ENCODE results near the gene BCL7A.

Gene BCL7A

GRCh38 chr12:122076743-122077495 lies 55.2 kb downstream of the BCL7A start:
- Histone ChIP-seq H3K27ac (ENCODE audit: low read depth, low read length) (no peak overlapping the region), H3K4me3 (ENCODE audit: low read depth in 1 of 2, low read length in 2 of 2) (peak overlapping the region in 1 of 2 donors; percentile 25), H3K36me3 (ENCODE audit: control insufficient read depth in 1 of 2, insufficient read depth in 2 of 2, low read length in 2 of 2) (no peaks in the 10 kb centered on the region), H3K4me1 (ENCODE audit: control insufficient read depth in 1 of 2, insufficient read depth in 2 of 2, low read length in 2 of 2) (peaks cover 25 to 31% of the 10 kb centered on the region in 2 donors), H3K9ac (ENCODE audit: low read depth in 1 of 2, low read length in 2 of 2) (no peak overlapping the region), H3K9me3 (ENCODE audit: control insufficient read depth in 1 of 2, low read length in 2 of 2) (no peaks in the 10 kb centered on the region), H3K27me3 (ENCODE audit: control insufficient read depth in 1 of 2, insufficient read depth in 2 of 2, low read length in 2 of 2) (no peaks in the 10 kb centered on the region)

GRCh38 chr12:122078141-122079032 lies 56.7 kb downstream of the BCL7A start, which contains the start of gene MLXIP:
MLXIP (plus strand) TSS chr12:122078756; CDS start chr12:122078854, 98 bp downstream.
- no peaks in the 10 kb centered on the region for H3K9me3 ChIP-seq (ENCODE audit: control insufficient read depth in 1 of 2, low read length in 2 of 2)
- H3K4me1 ChIP-seq (ENCODE audit: control insufficient read depth in 1 of 2, insufficient read depth in 2 of 2, low read length in 2 of 2), result peaks cover 33 to 40% of the 10 kb centered on the region in 2 donors
- H3K36me3 ChIP-seq (ENCODE audit: control insufficient read depth in 1 of 2, insufficient read depth in 2 of 2, low read length in 2 of 2), result no peaks in the 10 kb centered on the region
- H3K27me3 ChIP-seq (ENCODE audit: control insufficient read depth in 1 of 2, insufficient read depth in 2 of 2, low read length in 2 of 2), result no peaks in the 10 kb centered on the region
- peak within 1 kb of the TSS; percentile 86 to 93 for H3K9ac ChIP-seq (ENCODE audit: low read depth in 1 of 2, low read length in 2 of 2)
- peak within 1 kb of the TSS; percentile 67 for H3K27ac ChIP-seq (ENCODE audit: low read depth, low read length)
- peak within 1 kb of the TSS; percentile 77 to 78 for H3K4me3 ChIP-seq (ENCODE audit: low read depth in 1 of 2, low read length in 2 of 2)

DNA sequence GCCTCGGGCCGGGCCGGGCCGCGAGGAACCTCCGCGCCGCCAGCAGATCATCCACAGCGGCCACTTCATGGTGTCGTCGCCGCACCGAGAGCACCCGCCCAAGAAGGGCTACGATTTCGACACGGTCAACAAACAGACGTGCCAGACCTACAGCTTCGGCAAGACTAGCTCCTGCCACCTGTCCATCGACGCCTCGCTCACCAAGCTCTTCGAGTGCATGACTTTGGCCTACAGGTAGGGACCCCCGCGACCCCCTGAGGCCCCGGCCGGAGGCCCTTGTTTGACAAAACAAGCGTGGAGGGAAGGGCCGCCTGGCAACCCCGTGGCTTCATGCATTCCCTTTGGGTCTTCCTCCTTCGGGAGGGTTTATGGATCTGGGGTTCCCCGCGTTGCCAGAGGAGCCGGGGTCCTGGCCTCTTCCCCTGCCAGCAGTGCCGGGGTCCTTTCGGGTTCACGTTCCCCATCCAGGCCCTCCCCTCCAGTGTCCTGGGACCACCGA lies 57.4 kb downstream of the BCL7A start:
- Histone ChIP-seq H3K4me1 (ENCODE audit: control insufficient read depth in 1 of 2, insufficient read depth in 2 of 2, low read length in 2 of 2) (peaks cover 39 to 47% of the 10 kb centered on the region in 2 donors), H3K9ac (ENCODE audit: low read depth in 1 of 2, low read length in 2 of 2) (peak overlapping the region; percentile 86 to 93), H3K27ac (ENCODE audit: low read depth, low read length) (peak overlapping the region; percentile 67)

DNA sequence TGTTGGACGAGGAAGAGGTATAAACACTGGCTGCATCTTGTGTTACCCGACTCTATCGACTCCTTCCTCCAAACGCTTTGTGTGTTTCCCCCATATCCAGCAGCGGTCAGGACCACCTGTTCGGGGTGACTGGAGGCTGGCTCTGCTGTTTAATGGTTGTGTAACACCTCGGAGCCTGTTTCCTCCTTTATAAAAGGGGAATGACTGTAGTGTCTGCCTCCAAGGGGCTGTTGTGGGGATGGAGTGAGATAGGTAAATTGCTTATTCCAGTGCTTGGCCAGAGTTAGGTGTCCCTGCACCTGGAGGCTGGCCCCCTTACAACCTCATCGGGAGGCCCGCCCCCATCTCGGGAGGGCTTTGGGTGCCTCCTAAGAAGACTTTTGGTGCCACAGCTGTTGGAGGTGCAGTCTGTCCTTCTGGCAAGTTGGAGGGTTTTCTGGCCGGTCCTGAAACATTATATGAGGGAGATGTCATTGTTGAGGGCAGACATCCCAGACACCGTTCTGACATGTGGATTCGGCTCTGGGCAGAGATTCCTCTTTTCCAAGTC lies 57.9 kb downstream of the BCL7A start:
- peaks cover 0 to 9% of the 10 kb centered on the region in 2 donors for H3K36me3 ChIP-seq (ENCODE audit: control insufficient read depth in 1 of 2, insufficient read depth in 2 of 2, low read length in 2 of 2)
- H3K27me3 ChIP-seq (ENCODE audit: control insufficient read depth in 1 of 2, insufficient read depth in 2 of 2, low read length in 2 of 2), result no peaks in the 10 kb centered on the region
- H3K9me3 ChIP-seq (ENCODE audit: control insufficient read depth in 1 of 2, low read length in 2 of 2), result no peaks in the 10 kb centered on the region
- H3K9ac ChIP-seq (ENCODE audit: low read depth in 1 of 2, low read length in 2 of 2), result peak overlapping the region; percentile 86 to 93
- H3K27ac ChIP-seq (ENCODE audit: low read depth, low read length), result peak overlapping the region; percentile 67
- H3K4me3 ChIP-seq (ENCODE audit: low read depth in 1 of 2, low read length in 2 of 2), result peak overlapping the region; percentile 77 to 78
- peaks cover 43 to 49% of the 10 kb centered on the region in 2 donors for H3K4me1 ChIP-seq (ENCODE audit: control insufficient read depth in 1 of 2, insufficient read depth in 2 of 2, low read length in 2 of 2)

More for the DNA sequence above, 57.4 kb downstream of the BCL7A start:
- H3K36me3 ChIP-seq (ENCODE audit: control insufficient read depth in 1 of 2, insufficient read depth in 2 of 2, low read length in 2 of 2), result peaks cover 0 to 5% of the 10 kb centered on the region in 2 donors
- H3K9me3 ChIP-seq (ENCODE audit: control insufficient read depth in 1 of 2, low read length in 2 of 2), result no peaks in the 10 kb centered on the region
- H3K27me3 ChIP-seq (ENCODE audit: control insufficient read depth in 1 of 2, insufficient read depth in 2 of 2, low read length in 2 of 2), result no peaks in the 10 kb centered on the region
- peak overlapping the region; percentile 77 to 78 for H3K4me3 ChIP-seq (ENCODE audit: low read depth in 1 of 2, low read length in 2 of 2)

DNA sequence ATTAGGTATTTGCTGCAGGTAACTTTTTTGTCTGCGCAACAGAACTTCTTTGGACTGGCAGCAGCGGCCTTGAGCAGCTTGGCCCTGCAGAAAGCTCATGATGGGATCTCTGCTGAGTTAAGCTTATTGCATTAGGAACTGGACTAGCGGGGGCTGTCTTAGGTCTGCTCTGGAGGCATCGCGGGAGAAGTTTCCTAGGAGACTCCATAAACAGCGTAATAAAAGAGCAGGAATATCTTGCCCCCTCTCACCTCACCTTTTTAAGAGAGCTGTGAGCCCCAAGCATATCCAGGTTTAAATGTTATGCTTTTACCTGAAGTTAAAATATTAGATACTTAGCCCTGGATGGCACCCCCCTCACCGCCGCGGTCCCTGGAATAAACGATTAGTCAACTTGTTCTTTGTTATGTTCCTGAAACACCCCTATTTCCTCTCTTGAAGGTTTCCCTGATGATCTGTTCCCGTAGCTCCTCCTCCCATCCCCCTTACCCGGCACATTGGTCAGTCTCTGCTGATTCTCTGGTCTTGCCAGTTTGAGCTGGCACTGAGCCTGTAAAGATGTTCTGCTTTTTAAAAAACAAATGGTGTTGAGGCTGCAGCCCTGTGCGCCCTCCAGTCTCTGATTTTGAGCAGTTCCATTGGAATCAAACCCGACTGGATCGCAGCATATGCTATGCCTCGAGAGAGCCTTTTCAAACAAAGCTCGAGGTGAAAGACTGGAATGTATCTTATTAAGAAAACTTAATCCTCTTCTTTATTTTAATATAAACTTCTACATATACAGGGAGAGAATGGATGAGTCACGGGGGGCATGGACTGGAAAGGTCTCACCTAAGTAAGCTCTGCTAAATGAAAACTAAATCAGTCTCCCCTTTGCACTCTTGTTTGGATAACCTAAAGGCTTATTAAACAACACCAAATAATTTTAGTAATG lies 58.7 kb downstream of the BCL7A start:
- peak overlapping the region; percentile 65 for H3K27ac ChIP-seq (ENCODE audit: low read depth, low read length)
- peak overlapping the region; percentile 86 to 93 for H3K9ac ChIP-seq (ENCODE audit: low read depth in 1 of 2, low read length in 2 of 2)
- no peaks in the 10 kb centered on the region for H3K27me3 ChIP-seq (ENCODE audit: control insufficient read depth in 1 of 2, insufficient read depth in 2 of 2, low read length in 2 of 2)
- no peaks in the 10 kb centered on the region for H3K9me3 ChIP-seq (ENCODE audit: control insufficient read depth in 1 of 2, low read length in 2 of 2)
- peak overlapping the region; percentile 77 to 78 for H3K4me3 ChIP-seq (ENCODE audit: low read depth in 1 of 2, low read length in 2 of 2)
- H3K4me1 ChIP-seq (ENCODE audit: control insufficient read depth in 1 of 2, insufficient read depth in 2 of 2, low read length in 2 of 2), result peaks cover 48 to 52% of the 10 kb centered on the region in 2 donors
- peaks cover 0 to 13% of the 10 kb centered on the region in 2 donors for H3K36me3 ChIP-seq (ENCODE audit: control insufficient read depth in 1 of 2, insufficient read depth in 2 of 2, low read length in 2 of 2)

DNA sequence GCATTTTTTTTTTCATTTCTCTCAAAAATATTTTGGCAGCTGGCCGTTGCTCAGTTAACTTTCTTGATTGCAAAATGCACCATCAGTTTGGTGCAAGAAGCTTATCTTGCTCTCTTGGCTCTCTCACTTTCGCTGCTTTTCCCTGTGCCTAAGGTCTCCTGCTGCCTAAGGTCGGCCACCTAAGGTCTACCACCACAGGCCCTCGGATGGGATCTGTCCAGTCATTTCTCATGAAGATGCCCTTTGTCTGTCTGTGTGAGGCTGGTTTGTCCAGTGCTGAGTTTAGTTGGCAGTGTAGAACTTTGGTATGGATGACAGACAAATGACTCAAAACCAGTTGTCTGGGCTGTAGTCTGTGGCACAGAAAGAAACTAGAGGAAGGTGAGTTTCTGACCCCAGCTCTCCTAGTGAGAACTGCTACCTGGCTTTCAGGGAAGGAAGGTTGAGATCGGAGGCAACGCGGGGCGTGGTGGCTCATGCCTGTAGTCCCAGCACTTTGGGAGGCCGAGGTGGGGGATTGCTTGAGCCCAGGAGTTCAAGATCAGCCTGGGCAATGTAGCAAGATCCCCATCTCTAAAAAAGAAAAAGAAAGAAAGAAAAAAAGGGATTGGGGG lies 59.5 kb downstream of the BCL7A start:
- Histone ChIP-seq H3K36me3 (ENCODE audit: control insufficient read depth in 1 of 2, insufficient read depth in 2 of 2, low read length in 2 of 2) (peaks cover 0 to 19% of the 10 kb centered on the region in 2 donors), H3K27me3 (ENCODE audit: control insufficient read depth in 1 of 2, insufficient read depth in 2 of 2, low read length in 2 of 2) (no peaks in the 10 kb centered on the region), H3K27ac (ENCODE audit: low read depth, low read length) (peak overlapping the region; percentile 65), H3K9ac (ENCODE audit: low read depth in 1 of 2, low read length in 2 of 2) (peak overlapping the region; percentile 2 to 86), H3K4me1 (ENCODE audit: control insufficient read depth in 1 of 2, insufficient read depth in 2 of 2, low read length in 2 of 2) (peaks cover 56 to 60% of the 10 kb centered on the region in 2 donors), H3K4me3 (ENCODE audit: low read depth in 1 of 2, low read length in 2 of 2) (peak overlapping the region; percentile 77 to 78), H3K9me3 (ENCODE audit: control insufficient read depth in 1 of 2, low read length in 2 of 2) (no peaks in the 10 kb centered on the region)

DNA sequence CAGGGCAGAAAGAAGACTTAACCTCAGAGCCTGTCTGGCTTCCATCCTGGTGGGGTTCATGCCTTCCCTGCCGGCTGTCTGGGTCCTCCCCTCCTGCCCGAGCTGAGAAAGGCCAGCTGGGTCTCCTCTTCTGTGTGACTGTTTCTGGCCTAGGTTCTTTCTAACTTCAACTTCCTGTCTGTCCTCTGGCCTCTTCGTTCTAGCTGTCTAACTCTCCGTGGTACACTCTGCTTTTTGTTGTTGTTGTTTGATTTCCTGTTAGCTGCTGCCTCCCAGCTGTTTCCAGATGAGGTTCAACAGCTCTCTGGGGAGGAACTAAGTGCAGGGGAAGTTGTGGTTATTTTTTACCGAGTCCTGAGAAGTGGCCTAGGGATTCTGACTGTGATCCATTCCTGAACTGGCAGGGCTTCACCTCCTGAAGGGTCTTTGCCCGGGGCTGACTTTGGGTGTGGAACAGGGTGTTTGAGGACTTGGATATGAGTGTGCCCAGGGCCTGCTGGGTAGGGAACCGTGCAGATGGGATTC lies 60.1 kb downstream of the BCL7A start:
- H3K36me3 ChIP-seq (ENCODE audit: control insufficient read depth in 1 of 2, insufficient read depth in 2 of 2, low read length in 2 of 2), result peaks cover 0 to 19% of the 10 kb centered on the region in 2 donors
- no peaks in the 10 kb centered on the region for H3K9me3 ChIP-seq (ENCODE audit: control insufficient read depth in 1 of 2, low read length in 2 of 2)
- H3K27me3 ChIP-seq (ENCODE audit: control insufficient read depth in 1 of 2, insufficient read depth in 2 of 2, low read length in 2 of 2), result no peaks in the 10 kb centered on the region
- H3K4me3 ChIP-seq (ENCODE audit: low read depth in 1 of 2, low read length in 2 of 2), result peak overlapping the region; percentile 77 to 78
- H3K27ac ChIP-seq (ENCODE audit: low read depth, low read length), result peak overlapping the region; percentile 65
- peaks cover 61 to 64% of the 10 kb centered on the region in 2 donors for H3K4me1 ChIP-seq (ENCODE audit: control insufficient read depth in 1 of 2, insufficient read depth in 2 of 2, low read length in 2 of 2)
- H3K9ac ChIP-seq (ENCODE audit: low read depth in 1 of 2, low read length in 2 of 2), result peak overlapping the region; percentile 2 to 86

GRCh38 chr12:122082621-122083356 lies 61.1 kb downstream of the BCL7A start:
- Histone ChIP-seq H3K9me3 (ENCODE audit: control insufficient read depth in 1 of 2, low read length in 2 of 2) (no peaks in the 10 kb centered on the region), H3K36me3 (ENCODE audit: control insufficient read depth in 1 of 2, insufficient read depth in 2 of 2, low read length in 2 of 2) (peaks cover 0 to 19% of the 10 kb centered on the region in 2 donors), H3K4me1 (ENCODE audit: control insufficient read depth in 1 of 2, insufficient read depth in 2 of 2, low read length in 2 of 2) (peaks cover 61 to 64% of the 10 kb centered on the region in 2 donors), H3K4me3 (ENCODE audit: low read depth in 1 of 2, low read length in 2 of 2) (peak overlapping the region; percentile 77 to 78), H3K27ac (ENCODE audit: low read depth, low read length) (no peak overlapping the region), H3K9ac (ENCODE audit: low read depth in 1 of 2, low read length in 2 of 2) (peak overlapping the region; percentile 2 to 86), H3K27me3 (ENCODE audit: control insufficient read depth in 1 of 2, insufficient read depth in 2 of 2, low read length in 2 of 2) (no peaks in the 10 kb centered on the region)

Measured in duodenal mucosa (tissue), 2 donors.